CMK (cell line): ENCODE measurements around the gene HECW1.
"Not testable (repeated sequence)": the region's sequence is repeated elsewhere in the genome, so short reads cannot be mapped to it uniquely, and the experiment has no call there.

Source experiments
- DNase-seq: peaks from one replicate; pipeline ENCODE4 v3.0.0-alpha.2; 2010; ENCODE audit warnings: low read depth

Gene HECW1

GRCh38 chr7:43208242-43208641, 95.8 kb downstream of the HECW1 start:
- no peak for DNase-seq

- DNase-seq: not testable (repeated sequence)
Measured at GRCh38 chr7:43210539-43210938, 98.1 kb downstream of the HECW1 start.

GRCh38 chr7:43211286-43211685, 98.8 kb downstream of the HECW1 start:
- DNase-seq: no peak

- DNase-seq: no peak
Measured at GRCh38 chr7:43211693-43212092, 99.2 kb downstream of the HECW1 start.

- DNase-seq: no peak
Measured at GRCh38 chr7:43212921-43213320, 100.5 kb downstream of the HECW1 start.

GRCh38 chr7:43215061-43215460, 102.6 kb downstream of the HECW1 start:
- no peak for DNase-seq

- DNase-seq: no peak
Measured at GRCh38 chr7:43217055-43217454, 104.6 kb downstream of the HECW1 start.

- DNase-seq: not testable (repeated sequence)
Measured at GRCh38 chr7:43218901-43219300, 106.5 kb downstream of the HECW1 start.

GRCh38 chr7:43220250-43220649, 107.8 kb downstream of the HECW1 start:
- DNase-seq: no peak

GRCh38 chr7:43220742-43221141, 108.3 kb downstream of the HECW1 start:
- DNase-seq: no peak

GRCh38 chr7:43229801-43230200, 117.4 kb downstream of the HECW1 start:
- DNase-seq: no peak

GRCh38 chr7:43232366-43232765, 119.9 kb downstream of the HECW1 start:
- DNase-seq: no peak

- DNase-seq: no peak
Measured at GRCh38 chr7:43234073-43234472, 121.6 kb downstream of the HECW1 start.

- DNase-seq: no peak
Measured at GRCh38 chr7:43234968-43235367, 122.5 kb downstream of the HECW1 start.

GRCh38 chr7:43240565-43240964, 128.1 kb downstream of the HECW1 start:
- DNase-seq: no peak

GRCh38 chr7:43242628-43243255, 130.3 kb downstream of the HECW1 start:
- no peak for DNase-seq

- no peak for DNase-seq
Measured at GRCh38 chr7:43244232-43244631, 131.8 kb downstream of the HECW1 start.

- DNase-seq: no peak
Measured at GRCh38 chr7:43244784-43245183, 132.3 kb downstream of the HECW1 start.

- no peak for DNase-seq
Measured at GRCh38 chr7:43247757-43248156, 135.3 kb downstream of the HECW1 start.

GRCh38 chr7:43248553-43248952, 136.1 kb downstream of the HECW1 start:
- DNase-seq: no peak

- no peak for DNase-seq
Measured at GRCh38 chr7:43248961-43249822, 136.7 kb downstream of the HECW1 start.

- no peak for DNase-seq
Measured at GRCh38 chr7:43249823-43250145, 137.3 kb downstream of the HECW1 start.

GRCh38 chr7:43260980-43261878, 148.8 kb downstream of the HECW1 start:
- DNase-seq: peak; percentile 21
